Suprapubic skin (tissue), 3 donors: ENCODE measurements around the gene MAP2.

ENCODE experiments used
- CTCF ChIP-seq, 2 donors: fragments of 200-600 bp in 1 of 2; fragments of 450-650 bp in 1 of 2; sonication (generic) in 1 of 2; IDR thresholded peaks; one replicate each; pipeline ENCODE4 v1.5.1; 2016 to 2019; ENCODE audit warnings: antibody characterized with exemption in 2 of 2, mild to moderate bottlenecking in 1 of 2, moderate library complexity in 1 of 2
- POLR2AphosphoS5 ChIP-seq, 3 donors: sonication (generic); formaldehyde crosslinking; IDR thresholded peaks; one replicate each; pipeline ENCODE4 v1.6.1; 2017; ENCODE audit warnings: antibody characterized with exemption in 3 of 3

GRCh38 chr2:209609531-209609930 is 185.7 kb downstream of the MAP2 start:
- no peak for TF ChIP-seq CTCF (IDR thresholded peaks at IDR 0.05)
- TF ChIP-seq POLR2AphosphoS5 (IDR thresholded peaks at IDR 0.05), result no peak
